ENCODE data around the gene RNF10.

- TF ChIP-seq, protein P1, sequence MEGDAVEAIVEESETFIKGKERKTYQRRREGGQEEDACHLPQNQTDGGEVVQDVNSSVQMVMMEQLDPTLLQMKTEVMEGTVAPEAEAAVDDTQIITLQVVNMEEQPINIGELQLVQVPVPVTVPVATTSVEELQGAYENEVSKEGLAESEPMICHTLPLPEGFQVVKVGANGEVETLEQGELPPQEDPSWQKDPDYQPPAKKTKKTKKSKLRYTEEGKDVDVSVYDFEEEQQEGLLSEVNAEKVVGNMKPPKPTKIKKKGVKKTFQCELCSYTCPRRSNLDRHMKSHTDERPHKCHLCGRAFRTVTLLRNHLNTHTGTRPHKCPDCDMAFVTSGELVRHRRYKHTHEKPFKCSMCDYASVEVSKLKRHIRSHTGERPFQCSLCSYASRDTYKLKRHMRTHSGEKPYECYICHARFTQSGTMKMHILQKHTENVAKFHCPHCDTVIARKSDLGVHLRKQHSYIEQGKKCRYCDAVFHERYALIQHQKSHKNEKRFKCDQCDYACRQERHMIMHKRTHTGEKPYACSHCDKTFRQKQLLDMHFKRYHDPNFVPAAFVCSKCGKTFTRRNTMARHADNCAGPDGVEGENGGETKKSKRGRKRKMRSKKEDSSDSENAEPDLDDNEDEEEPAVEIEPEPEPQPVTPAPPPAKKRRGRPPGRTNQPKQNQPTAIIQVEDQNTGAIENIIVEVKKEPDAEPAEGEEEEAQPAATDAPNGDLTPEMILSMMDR (IDR thresholded peaks at IDR 0.05; ENCODE audit: low read depth, low read length), result no peak
- no peak for TF ChIP-seq POLR2A (IDR thresholded peaks at IDR 0.05; ENCODE audit: extremely low read depth, insufficient read length)
- TF ChIP-seq MAX (IDR thresholded peaks at IDR 0.05; ENCODE audit: low read depth, low read length), result no peak
Observed at GRCh38 chr12:120546050-120546386, 11.9 kb downstream of the RNF10 start.

All from NB4 (cell line).